T1000 (cell line): ENCODE measurements around the gene FIBCD1.

Experiments
- DNase-seq: peaks from one replicate; lab custom pipeline; 2025; ENCODE audit warnings: mixed read lengths; lab: John Stamatoyannopoulos, UW

The FIBCD1 gene

DNA sequence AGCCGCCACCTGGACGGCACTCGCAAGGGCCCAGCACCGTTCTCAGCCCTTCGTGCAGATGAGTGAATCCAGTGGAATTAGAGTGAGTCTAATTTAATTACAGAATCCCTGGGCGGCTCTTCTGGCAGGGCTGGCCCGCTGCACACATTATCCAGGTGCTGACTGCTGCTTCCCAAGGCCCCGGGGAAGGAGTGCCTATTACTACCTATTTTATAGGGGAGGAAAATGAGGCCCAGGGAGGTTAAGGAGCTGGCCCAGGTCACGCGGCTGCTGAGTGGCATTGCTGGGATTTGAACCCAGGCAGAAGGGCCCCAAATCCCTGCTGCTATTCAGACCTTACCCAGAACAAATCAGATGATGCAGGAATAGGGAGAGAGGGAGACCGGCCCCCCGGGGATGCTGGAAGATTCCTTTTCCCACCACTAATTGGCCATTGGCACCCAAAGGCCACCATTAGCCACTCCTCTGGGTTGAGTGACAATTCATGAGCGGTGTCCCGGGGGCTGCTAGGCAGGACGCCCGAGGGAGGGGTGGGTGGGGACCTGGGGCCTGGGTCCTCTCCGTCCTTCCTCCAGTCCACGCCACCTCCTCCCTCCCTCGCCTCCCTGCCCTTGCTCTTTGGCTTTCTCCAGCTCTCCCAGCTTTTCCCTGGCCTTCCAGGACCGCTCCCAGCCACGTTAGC, 32.2 kb downstream of the FIBCD1 start:
- DNase-seq: no peak

DNA sequence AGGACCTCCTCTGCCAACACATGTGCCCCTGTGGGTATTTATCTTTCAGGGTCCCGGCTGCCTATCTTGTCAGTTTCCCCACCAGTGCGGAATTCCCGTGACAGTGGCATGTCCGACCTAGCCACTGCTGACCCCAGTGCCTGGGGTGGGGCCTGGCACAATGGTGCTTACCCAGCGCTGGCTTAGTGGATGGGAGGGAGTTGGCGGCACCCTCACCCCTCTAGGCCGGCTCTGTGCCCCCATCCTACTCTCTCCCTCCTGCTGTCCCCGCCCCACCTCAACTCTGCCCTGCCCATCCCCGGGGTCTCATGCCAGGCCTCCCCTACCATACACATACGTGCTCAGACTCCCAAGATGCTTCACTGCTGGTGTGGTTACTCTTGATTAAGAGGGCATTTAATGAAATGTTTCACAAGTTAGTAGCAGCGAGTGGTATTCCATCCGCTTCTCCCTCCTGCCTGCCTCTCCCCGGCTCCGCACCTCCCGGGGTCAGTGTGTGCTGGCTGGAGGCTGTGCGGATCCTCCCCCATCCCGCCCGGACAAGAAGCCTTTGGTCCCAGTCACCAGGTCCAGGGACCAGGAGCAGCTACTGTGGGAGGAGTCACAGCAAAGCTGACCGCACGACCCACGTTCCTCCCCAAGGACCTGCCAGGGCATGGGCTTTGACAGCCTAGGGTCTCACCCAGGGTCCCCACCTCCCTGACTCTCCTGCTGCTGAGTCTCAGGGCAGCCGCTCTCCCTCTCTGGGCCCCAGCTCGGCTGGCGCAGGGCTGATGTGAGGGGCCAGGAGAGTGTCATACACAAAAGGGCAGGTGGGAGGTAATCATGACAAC, 32.9 kb downstream of the FIBCD1 start:
- DNase-seq: no peak

DNA sequence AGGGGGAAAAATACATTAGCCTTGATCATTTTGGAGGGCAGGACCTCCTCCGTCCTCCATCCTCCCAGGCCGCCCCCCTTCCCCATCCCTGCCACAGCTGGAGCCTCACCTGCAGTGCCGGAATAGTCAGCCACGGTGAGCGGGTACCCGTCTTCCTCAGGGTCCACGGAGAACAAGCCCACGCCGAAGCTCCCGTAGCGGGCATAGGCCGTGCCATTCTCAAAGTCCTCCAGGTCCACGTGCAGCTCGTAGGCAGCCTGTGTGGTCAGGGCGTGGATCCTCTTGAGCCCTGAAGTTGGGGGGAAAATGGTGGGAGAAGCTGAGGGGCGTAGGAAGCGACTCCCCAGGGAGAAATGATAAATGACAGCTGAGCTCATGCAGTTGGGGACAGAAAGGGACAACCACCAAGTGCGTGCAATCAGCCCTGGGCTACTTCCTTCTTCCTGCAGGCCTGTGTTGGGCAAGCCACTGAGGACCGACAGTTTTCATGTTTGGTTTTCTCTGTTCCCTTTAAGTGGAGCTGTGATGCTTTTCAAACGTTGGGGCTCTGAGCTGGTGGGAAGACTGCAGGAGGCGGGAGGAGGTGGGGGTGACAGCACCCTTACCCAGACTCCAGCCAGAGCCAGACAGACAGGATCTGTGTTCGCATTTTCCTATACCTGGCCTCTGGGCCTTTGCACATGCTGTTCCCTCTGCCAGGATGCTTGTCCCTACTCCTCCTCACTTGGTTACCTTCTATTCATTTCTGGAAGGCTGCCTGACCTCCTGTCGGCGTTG, 33.7 kb downstream of the FIBCD1 start:
- DNase-seq: no peak

DNA sequence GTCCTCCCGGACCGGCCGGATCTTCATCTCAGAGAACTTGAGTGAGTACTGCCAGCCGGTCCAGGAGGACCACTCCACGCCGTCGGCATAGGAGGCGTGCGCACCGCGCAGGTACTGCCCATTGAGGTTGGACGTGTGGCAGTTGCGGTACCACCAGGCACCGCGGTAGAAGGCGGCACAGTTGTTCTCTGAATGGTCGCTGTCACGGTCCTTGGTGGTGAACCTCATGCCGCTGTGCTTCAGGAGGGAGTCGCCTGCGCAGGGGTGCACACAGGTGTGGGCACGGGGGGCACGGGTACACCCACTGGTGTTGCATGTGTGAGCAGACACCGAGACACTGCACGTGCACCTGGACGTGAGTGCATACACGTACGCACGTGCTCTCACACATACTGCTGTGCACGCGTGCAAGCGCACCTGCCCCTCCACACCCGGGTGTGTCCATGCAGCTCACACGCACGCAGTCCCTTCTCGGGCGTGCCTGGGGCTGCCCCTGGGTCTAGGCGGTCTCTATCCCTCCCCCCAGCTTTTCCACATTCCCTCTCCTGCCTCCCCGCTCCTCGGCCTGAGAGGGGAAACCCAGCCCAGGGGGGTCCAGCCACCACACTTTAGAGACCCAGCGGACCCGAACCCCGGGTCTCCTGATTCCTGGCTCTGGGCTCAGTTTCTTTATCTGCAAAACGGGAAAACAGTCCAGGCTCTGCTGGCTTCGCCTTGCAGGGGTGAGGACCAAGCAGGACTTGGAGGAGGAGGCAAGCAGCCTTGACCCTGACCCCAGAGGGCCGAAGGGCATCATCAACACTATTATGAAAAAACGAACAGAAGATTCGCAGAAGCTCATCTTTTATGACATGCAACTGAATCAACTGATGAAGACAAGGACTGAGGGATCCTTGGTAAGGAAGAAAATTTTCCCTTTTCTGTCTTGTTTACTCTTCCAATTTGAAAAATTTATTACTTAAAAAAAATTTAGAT, 34.7 kb downstream of the FIBCD1 start:
- no peak for DNase-seq

DNA sequence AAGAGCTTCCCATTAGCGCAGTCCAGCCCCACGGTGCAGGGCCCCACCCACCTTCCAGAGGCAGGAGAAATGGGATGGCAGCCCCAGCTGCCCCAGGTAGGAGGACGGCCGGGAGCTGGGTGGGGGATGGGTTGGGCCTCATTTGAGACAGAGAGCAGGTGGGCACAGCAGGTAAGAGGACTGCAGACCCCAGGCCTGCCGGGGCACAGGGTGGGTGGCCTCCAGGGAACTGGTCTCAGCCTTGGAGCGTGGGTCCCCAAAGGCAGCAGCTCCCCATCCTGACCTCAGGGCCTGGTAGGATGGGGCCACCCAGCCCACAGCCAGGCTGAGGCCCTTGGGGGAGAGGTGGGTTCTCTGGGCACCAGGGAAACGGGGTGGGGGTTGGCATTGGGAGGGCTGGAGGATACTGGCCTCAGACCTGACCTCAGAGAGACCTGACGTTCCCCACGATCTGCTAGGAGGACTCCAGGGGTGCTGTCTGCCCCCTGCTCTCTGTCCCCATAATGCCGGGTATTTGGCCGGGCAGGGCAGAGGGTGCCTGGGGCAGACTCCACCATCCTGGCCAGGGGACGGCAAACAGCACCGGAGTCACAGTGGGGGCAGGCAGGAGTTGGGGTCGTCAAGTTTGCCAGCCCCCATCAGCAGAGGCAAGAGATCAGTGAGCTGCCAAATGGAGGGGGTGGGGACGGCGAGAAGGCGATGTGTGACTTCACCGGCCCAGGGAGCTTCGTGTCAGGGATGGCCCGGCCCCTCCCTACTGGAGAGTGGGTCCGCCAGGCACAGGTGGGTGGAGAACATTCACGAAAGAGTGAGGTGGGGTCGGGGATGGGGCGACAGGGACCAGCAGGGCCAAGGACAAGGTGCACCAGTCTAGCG, 35.6 kb downstream of the FIBCD1 start:
- no peak for DNase-seq

DNA sequence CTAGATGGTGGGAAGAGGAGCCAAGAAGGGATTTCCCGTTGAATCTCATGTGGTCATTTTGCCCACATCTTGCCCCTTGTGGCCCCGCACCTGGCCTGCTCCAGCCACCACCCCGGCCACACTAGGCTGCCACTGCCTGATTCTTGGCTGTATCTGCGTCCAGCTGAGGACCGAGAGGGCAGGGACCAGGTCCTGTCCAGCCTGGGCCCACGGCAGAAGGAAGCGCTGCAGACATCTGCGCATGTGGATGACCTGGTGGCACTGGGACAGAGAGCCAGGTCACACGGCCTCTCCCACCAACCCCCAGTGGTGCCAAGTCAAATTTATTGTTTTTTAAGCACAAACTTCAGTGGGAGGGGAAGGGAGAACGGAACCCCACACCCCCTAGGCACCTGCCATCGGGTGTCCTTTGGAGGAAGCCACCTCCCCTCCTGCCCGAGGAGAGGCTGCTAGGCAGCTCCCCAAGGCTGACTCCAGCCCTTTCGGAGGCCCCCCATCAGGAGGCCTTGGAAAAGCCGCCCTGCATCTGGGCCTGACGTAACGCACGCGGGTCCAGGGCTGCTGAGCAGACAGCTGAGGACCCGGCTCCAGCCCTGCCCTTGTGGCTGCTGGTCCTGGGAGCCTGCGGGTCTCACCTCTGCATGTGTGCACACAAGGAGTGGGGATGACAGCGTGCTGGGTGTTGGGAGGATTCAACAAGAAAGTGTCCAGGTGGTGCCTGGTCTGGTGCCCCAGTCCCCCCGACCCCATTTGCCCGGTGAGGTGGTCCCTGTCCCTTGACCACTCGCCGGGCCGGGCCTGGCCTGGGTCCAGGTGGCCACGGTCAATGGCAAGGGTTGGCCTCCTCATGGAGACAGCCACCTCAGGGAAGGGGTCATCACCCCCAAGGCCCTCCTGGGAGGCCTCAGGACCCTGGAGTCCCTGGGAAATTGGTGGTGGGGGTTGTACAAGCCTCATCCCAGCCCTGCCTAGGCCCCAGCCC, 36.6 kb downstream of the FIBCD1 start:
- DNase-seq: no peak

DNA sequence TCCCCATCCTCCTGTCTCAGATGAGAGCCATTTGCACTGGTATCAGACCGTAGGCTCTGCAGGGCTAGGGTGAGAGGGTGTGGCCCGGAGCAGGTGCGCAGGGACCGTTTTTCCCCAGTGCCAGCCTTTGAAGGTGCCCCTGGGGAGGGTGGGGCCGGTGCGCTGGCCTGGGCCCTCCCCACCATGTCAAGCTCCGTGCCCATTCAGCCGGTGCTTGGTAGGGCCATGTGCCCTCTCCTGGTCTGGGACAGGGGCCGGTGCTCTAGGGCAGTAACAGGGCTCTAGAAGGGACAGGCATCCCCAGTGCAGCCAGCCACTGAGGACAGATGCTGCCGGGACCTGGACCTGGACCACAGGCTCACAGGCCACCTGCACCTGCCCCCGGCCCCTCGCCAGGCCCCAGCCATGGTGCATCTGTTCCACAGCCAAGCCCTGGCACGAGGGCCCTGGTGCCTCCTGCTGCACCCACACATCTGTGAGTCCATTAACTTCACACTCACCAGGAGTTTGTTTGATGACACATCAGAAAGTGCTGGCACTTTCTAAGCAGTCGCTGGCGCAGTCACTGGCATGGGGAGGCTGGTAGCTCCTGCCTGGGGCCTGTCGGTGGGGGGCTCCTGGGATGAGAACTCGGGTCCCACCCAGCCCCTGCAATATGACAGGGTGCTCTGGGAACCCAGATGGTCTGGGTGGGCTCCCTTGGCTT, 37.4 kb downstream of the FIBCD1 start:
- DNase-seq: no peak

DNA sequence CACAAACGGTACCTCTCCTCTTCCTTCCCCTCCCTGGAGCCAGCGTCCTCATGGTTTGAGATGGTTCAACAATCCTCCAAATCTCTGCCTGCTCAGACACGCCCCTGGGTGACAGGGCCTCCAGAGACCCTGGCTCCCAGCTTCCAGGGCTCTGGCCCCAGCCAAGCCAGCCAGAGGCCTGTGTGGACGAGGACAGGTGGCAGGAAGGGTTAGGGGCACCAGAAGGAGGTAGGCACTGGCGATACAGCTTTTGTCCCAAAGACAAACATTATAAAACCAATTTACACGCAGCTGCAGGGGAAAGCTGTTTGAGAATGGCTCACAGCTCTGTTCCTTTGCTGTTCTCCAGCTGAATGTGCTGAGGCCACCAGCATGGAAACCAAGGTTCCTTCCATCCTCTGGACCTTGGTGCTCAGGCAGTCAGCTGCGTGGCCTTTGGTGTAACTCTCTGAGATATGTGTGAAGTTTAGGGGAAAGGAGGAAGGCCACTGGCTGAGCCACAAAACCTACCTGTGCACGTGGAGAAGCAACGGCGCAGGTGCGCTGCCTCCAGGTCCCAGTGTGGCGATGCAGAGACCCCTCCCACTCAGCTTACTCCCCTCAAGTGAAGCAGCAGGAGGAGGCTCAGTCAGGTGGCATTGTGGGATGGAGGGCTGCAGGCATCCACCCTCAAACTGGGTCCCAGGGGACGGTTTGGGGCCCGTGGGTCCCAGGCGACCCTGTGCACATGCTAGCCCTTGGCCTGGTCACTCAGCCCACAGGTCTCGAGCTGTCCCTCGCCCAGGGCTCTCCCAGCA, 38.1 kb downstream of the FIBCD1 start:
- DNase-seq: no peak

DNA sequence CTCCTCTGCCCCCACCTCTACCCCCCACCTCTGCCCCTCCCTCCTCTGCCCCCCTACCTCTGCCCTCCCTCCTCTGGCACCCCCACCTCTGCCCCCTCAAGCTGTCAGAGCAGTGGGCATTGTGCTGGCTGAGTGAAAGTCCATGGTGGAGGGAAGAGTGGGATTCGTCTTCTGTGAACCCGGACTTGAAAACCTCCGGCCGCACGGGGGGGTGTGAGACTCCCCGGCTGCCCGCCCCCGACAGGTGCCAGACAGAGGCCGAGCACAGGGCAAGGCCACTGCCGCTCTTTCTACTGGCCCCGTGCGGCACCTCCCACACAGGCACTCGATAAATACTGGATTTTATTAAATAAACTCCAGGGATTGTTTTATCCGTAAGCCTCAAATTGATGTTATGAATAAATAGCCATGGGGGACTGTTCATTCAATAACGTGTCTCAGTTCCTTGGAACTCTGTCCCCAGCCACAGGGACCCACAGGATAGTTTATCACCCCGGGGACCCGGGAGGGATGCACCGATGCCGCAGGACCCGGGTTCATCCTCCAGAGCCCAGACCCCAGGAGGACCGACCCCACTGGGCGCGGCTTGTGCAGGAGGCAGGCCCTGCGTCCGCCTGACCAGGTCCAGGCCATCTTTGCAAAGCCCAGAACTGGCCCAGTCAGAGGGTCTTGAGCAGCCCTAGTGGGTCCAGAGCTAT, 39.8 kb downstream of the FIBCD1 start:
- no peak for DNase-seq

DNA sequence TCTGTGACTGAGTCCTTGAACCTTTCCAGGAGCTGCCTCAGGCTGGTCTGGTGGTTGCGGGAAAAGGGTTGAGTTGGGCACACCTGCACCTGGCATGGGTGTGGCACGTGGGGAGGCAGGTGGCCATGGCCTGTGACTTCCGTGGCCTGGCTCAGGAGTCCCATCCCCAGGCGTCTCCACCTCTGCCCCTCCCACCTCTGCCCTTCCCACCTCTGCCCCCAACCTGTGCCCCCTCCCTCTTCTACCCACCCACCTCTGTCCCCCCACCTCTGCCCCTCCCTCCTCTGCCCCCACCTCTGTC, 40.5 kb downstream of the FIBCD1 start:
- DNase-seq: no peak

DNA sequence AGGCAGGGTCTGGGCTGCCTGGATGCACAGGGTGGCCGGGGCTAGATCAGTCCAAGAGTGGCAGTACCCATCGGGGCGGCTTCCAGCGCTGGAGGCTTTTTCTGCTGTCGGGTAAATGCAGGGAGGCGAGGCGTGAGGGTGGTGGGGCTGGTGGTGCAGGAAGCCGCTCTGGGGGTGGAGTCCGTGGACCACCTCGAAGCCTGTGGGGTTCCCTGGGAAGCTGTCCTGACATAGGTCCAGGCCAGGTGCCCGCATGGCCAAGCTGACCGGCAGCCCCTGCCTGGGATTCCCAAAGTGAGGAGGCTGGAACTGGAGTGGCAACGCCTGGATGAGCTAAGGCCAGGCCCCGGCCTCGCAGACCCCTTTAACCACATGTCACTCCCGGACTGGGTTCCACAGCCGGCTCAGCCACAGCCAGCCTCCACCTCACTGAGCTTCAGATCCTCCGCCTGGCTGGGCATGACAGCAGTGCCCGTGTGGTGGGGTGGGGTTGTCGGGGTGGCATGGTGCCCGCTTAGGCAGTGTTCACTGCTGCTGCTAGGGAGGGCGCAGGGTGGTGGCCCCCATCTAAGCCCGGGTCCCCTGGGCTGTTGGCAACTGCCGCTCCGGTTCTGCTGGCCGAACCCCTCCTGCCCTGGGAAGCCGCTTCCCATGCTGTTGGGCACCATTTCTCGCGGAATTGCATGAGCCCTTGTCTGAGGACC, 41.0 kb downstream of the FIBCD1 start:
- no peak for DNase-seq

DNA sequence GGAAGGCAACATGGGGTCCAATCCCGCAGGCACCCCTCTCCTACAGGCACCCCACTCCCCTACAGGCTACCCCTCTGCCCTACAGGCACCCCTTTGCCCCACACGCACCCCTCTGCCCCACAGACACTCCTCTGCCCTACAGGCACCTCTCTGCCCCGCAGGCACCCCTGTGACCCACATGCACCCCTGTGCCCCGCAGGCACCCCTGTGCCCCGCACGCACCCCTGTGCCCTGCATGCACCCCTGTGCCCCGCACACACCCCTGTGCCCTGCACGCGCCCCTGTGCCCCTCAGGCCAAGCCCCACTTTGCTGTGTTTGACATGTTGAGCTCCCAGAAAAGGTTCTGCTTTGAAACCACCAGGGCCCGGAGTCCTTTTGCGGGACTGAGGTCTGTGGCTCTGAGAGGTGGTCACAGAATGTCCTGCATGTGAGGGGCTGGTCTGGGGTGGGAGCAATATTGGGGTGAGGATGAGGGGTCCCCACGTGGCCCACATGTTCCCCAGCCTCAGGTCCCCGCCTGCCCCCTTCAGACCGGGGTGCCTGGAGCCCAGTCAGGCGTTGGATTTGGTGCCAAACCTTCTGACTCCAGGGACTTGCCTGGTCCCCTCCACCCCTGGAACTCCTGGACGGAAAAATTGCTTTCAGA, 41.8 kb downstream of the FIBCD1 start:
- no peak for DNase-seq

DNA sequence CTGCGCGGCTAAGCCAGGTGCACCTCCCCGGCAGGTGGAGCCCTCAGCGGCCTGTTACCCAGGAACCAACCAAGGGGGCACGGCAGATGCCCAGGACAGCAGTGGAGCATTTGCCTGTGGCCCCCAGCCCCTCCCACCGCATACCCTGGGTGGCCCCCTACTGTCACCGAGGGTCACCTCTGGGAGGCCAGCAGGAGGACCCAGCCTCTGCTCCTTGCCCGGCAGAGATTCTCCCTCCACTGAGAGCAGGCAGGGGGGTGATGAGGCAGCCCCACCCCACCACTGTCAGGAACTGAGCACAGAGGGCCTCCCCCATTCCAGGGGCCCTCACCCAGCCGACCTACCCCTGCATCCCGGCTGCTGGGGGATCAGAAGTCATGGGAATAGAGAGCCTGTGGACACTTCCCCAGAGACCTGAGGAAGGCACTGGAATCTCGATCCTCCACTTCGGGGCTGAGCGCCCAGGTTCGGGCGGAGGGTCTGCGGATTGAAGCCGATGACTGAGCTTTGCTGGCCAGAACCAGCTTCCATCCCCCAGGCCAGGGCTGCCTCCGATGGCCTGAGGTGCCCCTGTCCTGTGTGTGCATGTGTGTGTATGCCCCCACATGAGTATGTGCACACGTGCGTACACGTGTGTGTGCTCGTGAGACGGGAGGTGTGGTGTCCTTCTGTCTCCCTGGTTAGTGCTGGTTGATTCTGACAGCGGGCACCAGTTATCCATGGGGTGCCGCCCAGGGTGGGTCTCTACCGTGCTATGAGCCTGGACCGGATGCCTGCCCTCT, 42.6 kb downstream of the FIBCD1 start, which contains the start of gene QRFP:
QRFP (minus strand) TSS at position 580 of the 782 bp plus-strand sequence. CDS start 2,974 bp downstream, outside the sequence.
- no peak for DNase-seq

DNA sequence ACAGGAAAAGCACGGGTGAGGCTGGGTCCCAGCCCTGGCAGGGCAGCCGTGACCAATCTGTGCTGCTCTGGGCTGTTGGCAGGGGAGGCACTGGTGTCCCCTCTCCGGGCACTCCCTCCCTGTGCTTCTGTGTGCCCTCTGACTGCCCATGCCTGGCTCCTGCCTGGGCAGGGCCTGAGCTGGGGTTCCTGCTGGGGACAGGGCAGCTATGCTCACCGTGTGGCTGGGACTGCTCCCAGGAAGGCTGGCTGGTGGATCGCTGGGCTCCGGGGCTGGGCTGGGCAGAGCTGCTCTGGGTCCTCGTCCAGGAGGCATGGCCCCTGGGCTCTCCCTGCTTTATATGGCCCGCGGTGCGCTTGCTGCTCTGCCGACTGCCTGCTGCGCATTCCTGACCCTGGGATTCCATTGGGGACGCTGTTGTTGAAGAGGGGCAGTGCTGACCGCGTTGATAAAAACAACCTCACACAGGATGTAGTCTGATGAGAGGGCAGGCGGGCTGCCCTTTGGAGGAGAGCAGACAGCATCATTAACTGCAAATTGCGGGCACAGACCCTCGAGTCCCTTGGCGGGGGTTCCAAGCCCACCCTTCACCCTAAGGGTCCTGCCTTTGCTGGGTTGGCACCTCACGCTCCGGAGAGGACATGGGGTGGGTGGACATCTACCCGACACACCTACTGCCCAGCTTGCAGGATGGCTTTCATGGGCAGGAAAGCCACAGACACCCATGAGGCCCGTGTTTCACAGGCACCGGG, 43.4 kb downstream of the FIBCD1 start:
- no peak for DNase-seq

DNA sequence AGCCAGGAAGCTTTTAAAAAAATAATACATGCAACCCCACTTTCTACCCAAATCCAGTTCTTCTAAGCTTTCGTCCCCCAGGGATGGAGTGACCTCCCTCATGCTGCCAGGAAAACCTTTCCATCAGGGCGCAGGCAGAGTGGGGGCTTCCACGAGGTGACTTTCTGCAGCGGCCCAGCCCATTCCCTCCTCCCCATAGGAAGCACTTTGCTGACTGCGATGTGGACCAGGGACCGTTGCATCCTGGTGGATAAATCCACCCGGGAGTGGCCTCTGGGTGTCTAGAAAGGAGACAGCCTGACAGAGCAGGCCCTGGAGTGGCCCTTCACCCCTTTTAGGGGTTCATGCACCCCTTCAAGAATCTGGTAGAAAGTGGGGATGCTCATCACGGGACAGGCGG, 44.0 kb downstream of the FIBCD1 start:
- DNase-seq: no peak
